Measurements from ENCODE around the gene PSMD1. TPM values are rescaled to one million over a fixed set of nuclear protein-coding genes. Genes with fewer than 3 reads are reported as not detected.

Gene PSMD1
- total RNA-seq, 2 experiments from 2014 or later, result 27.9 to 31.3 TPM

DNA sequence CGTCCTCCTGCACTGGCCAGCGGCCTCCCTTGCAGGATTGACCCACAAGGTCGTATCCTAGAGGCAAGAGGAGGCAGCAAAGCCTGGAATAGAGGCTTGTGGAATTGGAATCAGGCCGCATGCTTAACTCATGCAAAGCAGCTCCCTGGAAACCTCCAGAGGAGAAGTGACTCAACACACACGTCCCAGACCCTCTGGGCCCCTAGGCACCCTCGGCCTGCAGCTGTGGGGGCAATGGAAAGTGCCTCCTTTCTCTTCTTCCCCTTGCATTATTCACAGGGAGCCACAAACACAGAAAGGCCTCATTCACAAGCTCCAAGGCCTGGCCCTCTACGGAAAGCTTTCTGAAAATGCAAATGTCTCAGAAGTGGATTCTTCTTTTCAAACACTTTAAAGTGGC lies 41.2 kb upstream of the PSMD1 start:
- H3K4me3 Mint-ChIP-seq, result no peak overlapping the region
- intact Hi-C loops (cut with DNase I, micrococcal nuclease), result no loop called here
- POLR2A ChIA-PET, result no interaction called here
- no peaks in the 10 kb centered on the region for H3K4me1 Mint-ChIP-seq (ENCODE audit: low read depth)
- TF ChIP-seq, protein P1, sequence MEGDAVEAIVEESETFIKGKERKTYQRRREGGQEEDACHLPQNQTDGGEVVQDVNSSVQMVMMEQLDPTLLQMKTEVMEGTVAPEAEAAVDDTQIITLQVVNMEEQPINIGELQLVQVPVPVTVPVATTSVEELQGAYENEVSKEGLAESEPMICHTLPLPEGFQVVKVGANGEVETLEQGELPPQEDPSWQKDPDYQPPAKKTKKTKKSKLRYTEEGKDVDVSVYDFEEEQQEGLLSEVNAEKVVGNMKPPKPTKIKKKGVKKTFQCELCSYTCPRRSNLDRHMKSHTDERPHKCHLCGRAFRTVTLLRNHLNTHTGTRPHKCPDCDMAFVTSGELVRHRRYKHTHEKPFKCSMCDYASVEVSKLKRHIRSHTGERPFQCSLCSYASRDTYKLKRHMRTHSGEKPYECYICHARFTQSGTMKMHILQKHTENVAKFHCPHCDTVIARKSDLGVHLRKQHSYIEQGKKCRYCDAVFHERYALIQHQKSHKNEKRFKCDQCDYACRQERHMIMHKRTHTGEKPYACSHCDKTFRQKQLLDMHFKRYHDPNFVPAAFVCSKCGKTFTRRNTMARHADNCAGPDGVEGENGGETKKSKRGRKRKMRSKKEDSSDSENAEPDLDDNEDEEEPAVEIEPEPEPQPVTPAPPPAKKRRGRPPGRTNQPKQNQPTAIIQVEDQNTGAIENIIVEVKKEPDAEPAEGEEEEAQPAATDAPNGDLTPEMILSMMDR (IDR thresholded peaks at IDR 0.05), result no peak
- no peaks in the 10 kb centered on the region for H3K36me3 ChIP-seq (ENCODE audit: insufficient read depth, low read length)
- no peak overlapping the region for H3K27ac ChIP-seq (ENCODE audit: low read depth in 1 of 2, low read length in 2 of 2)
- no peaks in the 10 kb centered on the region for H3K9me3 Mint-ChIP-seq
- no peak for ATAC-seq (ENCODE audit: poor library complexity)
- H3K36me3 Mint-ChIP-seq (ENCODE audit: low read depth), result no peaks in the 10 kb centered on the region
- DNase-seq, result no peak
- H3K27ac Mint-ChIP-seq, result no peak overlapping the region
- no peaks in the 10 kb centered on the region for H3K9me3 ChIP-seq (ENCODE audit: control insufficient read depth in 1 of 2, insufficient read depth in 1 of 2, low read length in 2 of 2)
- no peaks in the 10 kb centered on the region for H3K4me1 ChIP-seq (ENCODE audit: insufficient read depth, low read length)
- H3K4me3 ChIP-seq (ENCODE audit: low read length), result no peak overlapping the region
- H3K27me3 ChIP-seq (ENCODE audit: control insufficient read depth in 1 of 2, insufficient read depth in 2 of 2, low read length in 2 of 2), result peaks cover 3 to 10% of the 10 kb centered on the region in 2 experiments
- H3K27me3 Mint-ChIP-seq, result peaks cover 32% of the 10 kb centered on the region
- CTCF ChIA-PET, result no interaction called here

DNA sequence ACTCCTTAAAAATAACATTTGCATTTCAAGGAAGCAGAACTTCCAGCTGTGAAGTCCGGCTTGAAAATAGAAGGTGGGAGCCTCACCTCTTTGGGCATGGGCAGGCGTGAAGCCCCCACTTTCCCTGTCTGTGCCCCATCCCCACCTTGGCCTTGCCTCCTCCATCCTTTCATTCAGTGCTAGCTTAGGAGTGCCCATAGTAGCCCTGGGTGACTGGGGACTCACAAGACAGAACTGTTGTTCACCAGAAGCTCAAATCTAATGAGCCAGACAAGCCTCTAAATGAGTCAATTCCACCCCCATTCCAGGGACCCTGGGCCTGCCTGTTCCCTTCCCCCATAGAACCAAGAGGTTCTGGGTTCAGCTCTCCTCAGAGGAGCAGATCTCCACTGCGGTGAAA lies 40.7 kb upstream of the PSMD1 start:
- ATAC-seq (ENCODE audit: poor library complexity), result no peak
- no peak overlapping the region for H3K4me3 ChIP-seq (ENCODE audit: low read length)
- Mint-ChIP-seq H3K4me3 (no peak overlapping the region), H3K4me1 (ENCODE audit: low read depth) (no peaks in the 10 kb centered on the region), H3K9me3 (no peaks in the 10 kb centered on the region), H3K36me3 (ENCODE audit: low read depth) (no peaks in the 10 kb centered on the region), H3K27ac (no peak overlapping the region), H3K27me3 (peaks cover 32% of the 10 kb centered on the region)
- ChIA-PET CTCF (no interaction called here), POLR2A (no interaction called here)
- TF ChIP-seq, protein P1 (IDR thresholded peaks at IDR 0.05), result no peak
- H3K4me1 ChIP-seq (ENCODE audit: insufficient read depth, low read length), result no peaks in the 10 kb centered on the region
- intact Hi-C loops (cut with DNase I, micrococcal nuclease), result no loop called here
- no peaks in the 10 kb centered on the region for H3K9me3 ChIP-seq (ENCODE audit: control insufficient read depth in 1 of 2, insufficient read depth in 1 of 2, low read length in 2 of 2)
- no peak overlapping the region for H3K27ac ChIP-seq (ENCODE audit: low read depth in 1 of 2, low read length in 2 of 2)
- H3K36me3 ChIP-seq (ENCODE audit: insufficient read depth, low read length), result no peaks in the 10 kb centered on the region
- DNase-seq, result no peak
- peaks cover 3 to 10% of the 10 kb centered on the region in 2 experiments for H3K27me3 ChIP-seq (ENCODE audit: control insufficient read depth in 1 of 2, insufficient read depth in 2 of 2, low read length in 2 of 2)

DNA sequence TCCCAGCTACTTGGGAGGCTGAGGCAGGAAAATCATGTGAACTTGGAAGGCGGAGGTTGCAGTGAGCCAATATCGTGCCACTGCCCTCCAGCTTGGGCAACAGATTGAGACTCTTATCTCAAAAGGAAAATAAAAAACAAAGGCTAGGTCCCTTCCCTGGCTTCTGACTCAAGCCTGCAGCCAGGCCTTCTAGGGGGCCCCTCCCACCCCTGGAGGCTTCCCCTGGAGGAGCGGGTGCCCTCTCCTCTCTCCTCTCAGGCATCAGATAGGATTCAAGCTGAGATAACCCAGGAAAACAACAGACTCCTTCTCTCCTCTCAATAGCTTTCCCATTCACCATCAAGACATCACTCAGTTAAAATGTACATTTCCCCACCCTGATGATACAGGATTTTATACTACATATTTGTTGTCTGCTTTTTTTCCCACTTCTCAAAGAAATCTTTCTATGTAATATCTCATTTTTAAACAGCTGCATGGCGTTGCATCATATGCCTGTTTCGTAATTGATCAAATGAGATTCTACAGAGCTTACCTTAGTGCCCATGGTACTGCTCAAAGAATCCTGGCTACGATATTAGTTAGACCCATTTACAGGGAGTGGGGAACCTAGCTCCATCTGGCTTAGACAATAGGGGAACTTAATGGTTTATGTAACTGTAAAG lies 40.0 kb upstream of the PSMD1 start:
- no peaks in the 10 kb centered on the region for H3K4me1 Mint-ChIP-seq (ENCODE audit: low read depth)

More for the DNA sequence above, 40.0 kb upstream of the PSMD1 start:
- ATAC-seq (ENCODE audit: poor library complexity), result no peak
- no peak overlapping the region for H3K4me3 ChIP-seq (ENCODE audit: low read length)
- Mint-ChIP-seq H3K9me3 (no peaks in the 10 kb centered on the region), H3K27me3 (peaks cover 32% of the 10 kb centered on the region), H3K27ac (no peak overlapping the region), H3K4me3 (no peak overlapping the region), H3K36me3 (ENCODE audit: low read depth) (no peaks in the 10 kb centered on the region)
- H3K27me3 ChIP-seq (ENCODE audit: control insufficient read depth in 1 of 2, insufficient read depth in 2 of 2, low read length in 2 of 2), result peaks cover 3 to 10% of the 10 kb centered on the region in 2 experiments
- DNase-seq, result no peak
- H3K9me3 ChIP-seq (ENCODE audit: control insufficient read depth in 1 of 2, insufficient read depth in 1 of 2, low read length in 2 of 2), result no peaks in the 10 kb centered on the region
- ChIA-PET CTCF (interaction anchor here (0.9 to 1.5 kb wide), 3 partner anchors 10 to 36 kb away, joined by 3 to 4 read pairs (median 3); no protein-coding TSS in a partner anchor), POLR2A (no interaction called here)
- no peaks in the 10 kb centered on the region for H3K4me1 ChIP-seq (ENCODE audit: insufficient read depth, low read length)
- no peaks in the 10 kb centered on the region for H3K36me3 ChIP-seq (ENCODE audit: insufficient read depth, low read length)
- H3K27ac ChIP-seq (ENCODE audit: low read depth in 1 of 2, low read length in 2 of 2), result no peak overlapping the region
- intact Hi-C loops (cut with DNase I, micrococcal nuclease), result no loop called here
- TF ChIP-seq, protein P1 (IDR thresholded peaks at IDR 0.05), result no peak

Data from CD4-positive, alpha-beta T cell (primary cell).